Measurements from ENCODE around the gene PDZK1.
A peak's percentile ranks its signal among the peaks of the same experiment; 100 is the strongest.
"Not testable (repeated sequence)": the region's sequence is repeated elsewhere in the genome, so short reads cannot be mapped to it uniquely, and the experiment has no call there.

The PDZK1 gene

GRCh38 chr1:145707183-145707867, at the start of gene PDZK1:
PDZK1 (minus strand) TSS chr1:145707368; CDS start chr1:145688021, 19,347 bp downstream.
- no peak for DNase-seq

GRCh38 chr1:145751491-145752037, 44.4 kb upstream of the PDZK1 start:
- no peak for DNase-seq

- no peak for DNase-seq
Measured at GRCh38 chr1:145750426-145750825, 43.3 kb upstream of the PDZK1 start.

GRCh38 chr1:145747398-145748247, 40.5 kb upstream of the PDZK1 start:
- no peak for DNase-seq

GRCh38 chr1:145740269-145740668, 33.1 kb upstream of the PDZK1 start:
- DNase-seq: no peak

GRCh38 chr1:145736191-145736590, 29.0 kb upstream of the PDZK1 start:
- DNase-seq: no peak

GRCh38 chr1:145730900-145731299, 23.7 kb upstream of the PDZK1 start:
- DNase-seq: no peak

- DNase-seq: no peak
Measured at GRCh38 chr1:145730467-145730866, 23.3 kb upstream of the PDZK1 start.

GRCh38 chr1:145729666-145730436, 22.7 kb upstream of the PDZK1 start:
- no peak for DNase-seq

- DNase-seq: no peak
Measured at GRCh38 chr1:145729196-145729595, 22.0 kb upstream of the PDZK1 start.

- not testable (repeated sequence) for DNase-seq
Measured at GRCh38 chr1:145726193-145726592, 19.0 kb upstream of the PDZK1 start.

GRCh38 chr1:145720878-145721671, 13.9 kb upstream of the PDZK1 start:
- DNase-seq: peak; percentile 70

- no peak for DNase-seq
Measured at GRCh38 chr1:145720556-145720877, 13.3 kb upstream of the PDZK1 start.

- peak; percentile 58 for DNase-seq
Measured at GRCh38 chr1:145719230-145720079, 12.3 kb upstream of the PDZK1 start, which contains the start of gene CD160. CD160 (plus strand) TSS chr1:145719499; CDS start chr1:145728328, 8,829 bp downstream.

- DNase-seq: not testable (repeated sequence)
Measured at GRCh38 chr1:145718465-145718864, 11.3 kb upstream of the PDZK1 start.

GRCh38 chr1:145717833-145718232, 10.7 kb upstream of the PDZK1 start:
- DNase-seq: no peak

GRCh38 chr1:145716641-145717345, 9.6 kb upstream of the PDZK1 start:
- DNase-seq: no peak

- DNase-seq: no peak
Measured at GRCh38 chr1:145714524-145715111, 7.5 kb upstream of the PDZK1 start.

- no peak for DNase-seq
Measured at GRCh38 chr1:145711213-145711651, 4.1 kb upstream of the PDZK1 start.
